Gastroesophageal sphincter (tissue), 4 donors: ENCODE measurements around the gene SEC24B. TPM values are rescaled to one million over a fixed set of nuclear protein-coding genes. Genes with fewer than 3 reads are reported as not detected.

Experiments used
- ATAC-seq: fragments of 150-250 bp; one replicate; pipeline ENCODE4 v1.9.1; 2016; ENCODE audit warnings: mild to moderate bottlenecking, moderate library complexity
- H3K27ac ChIP-seq, 4 donors: fragments of 200-600 bp; sonication (generic) in 3 of 4; 1 replicate in 3 of 4; 2 replicates in 1 of 4; pipeline ENCODE4 v1.5.1; 2016 to 2019
- H3K27me3 ChIP-seq: fragments of 200-600 bp; sonication (generic); one replicate; pipeline ENCODE4 v1.5.1; 2019
- H3K36me3 ChIP-seq, 2 donors: fragments of 200-600 bp; sonication (generic); one replicate each; pipeline ENCODE4 v1.5.1; 2019; ENCODE audit warnings: control low read depth in 1 of 2
- H3K4me1 ChIP-seq, 3 donors: fragments of 200-600 bp; sonication (generic); 1 replicate in 2 of 3; 2 replicates in 1 of 3; pipeline ENCODE4 v1.5.1; 2016 to 2019; ENCODE audit warnings: control low read depth in 2 of 3
- H3K4me3 ChIP-seq, 2 donors: fragments of 200-600 bp; sonication (generic); one replicate each; pipeline ENCODE4 v1.5.1; 2019; ENCODE audit warnings: mild to moderate bottlenecking in 1 of 2, moderate library complexity in 1 of 2
- H3K9me3 ChIP-seq, 3 donors: fragments of 200-600 bp; sonication (generic); one replicate each; pipeline ENCODE4 v1.5.1; 2017 to 2019; ENCODE audit warnings: control low read depth in 2 of 3
- EP300 ChIP-seq: sonication (generic); formaldehyde crosslinking; IDR thresholded peaks from one replicate; pipeline ENCODE4 v1.6.1; 2017; ENCODE audit warnings: antibody characterized with exemption, mild to moderate bottlenecking
- POLR2A ChIP-seq, 2 donors: fragments of 450-650 bp; IDR thresholded peaks; one replicate each; pipeline ENCODE4 v1.6.1; 2017; ENCODE audit warnings: antibody characterized with exemption in 2 of 2, mild to moderate bottlenecking in 2 of 2, moderate library complexity in 1 of 2
- POLR2AphosphoS5 ChIP-seq: sonication (generic); formaldehyde crosslinking; IDR thresholded peaks from one replicate; pipeline ENCODE4 v1.6.1; 2017; ENCODE audit warnings: antibody characterized with exemption
- WGBS, 2 donors: methylation state at CpG; one replicate each; pipeline ENCODE4 v1.1.5; 2018; ENCODE audit warnings: low coverage in 1 of 2; 5-methylcytosine and 5-hydroxymethylcytosine counted together
- total RNA-seq, 4 donors: library from RNA; depleted of rRNA; stranded (reverse); fragments of >200 nt; gene quantifications; one replicate each; pipeline ENCODE4 v1.1.0, GENCODE V29; 2016
- TF ChIP-seq, protein P1 (sequence below), 4 experiments: fragments of 200-600 bp in 2 of 4; fragments of 450-650 bp in 2 of 4; sonication (generic) in 1 of 4; IDR thresholded peaks; one replicate each; pipeline ENCODE4 v1.5.1; 2017 to 2019; ENCODE audit warnings: antibody characterized with exemption in 4 of 4, mild to moderate bottlenecking in 2 of 4, moderate library complexity in 2 of 4

SEC24B gene
- total RNA-seq, 4 donors from 2014 or later = 39.5 to 43.5 (median 41.7) TPM

DNA sequence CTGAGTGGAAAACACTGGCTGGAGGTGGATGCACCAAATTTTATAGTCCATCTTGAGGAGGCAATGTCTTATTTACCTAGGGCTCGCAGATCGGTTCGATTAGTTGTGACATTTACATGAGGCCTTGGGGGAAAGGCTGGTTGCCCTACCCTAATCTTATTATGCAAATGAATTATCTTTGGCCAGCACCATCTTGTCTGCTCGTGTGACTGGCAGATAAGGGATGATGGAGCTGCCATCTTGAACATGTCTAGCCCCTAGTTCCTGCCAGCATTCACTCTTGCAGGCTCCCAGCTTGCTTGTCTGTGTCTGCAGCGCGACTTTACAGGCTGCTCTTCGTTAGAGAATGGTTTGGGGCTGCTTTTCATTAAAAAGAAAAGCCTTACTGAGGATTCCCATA is 61.9 kb downstream of the SEC24B start:
- 83 to 93% methylated on average over 6 to 7 of the region's 7 CpGs for WGBS, 2 donors
- no peak overlapping the region for H3K27ac ChIP-seq
- no peak for ATAC-seq
- H3K27me3 ChIP-seq = no peaks in the 10 kb centered on the region
- H3K4me1 ChIP-seq = no peaks in the 10 kb centered on the region
- H3K4me3 ChIP-seq = no peak overlapping the region
- H3K9me3 ChIP-seq = no peaks in the 10 kb centered on the region
- peaks cover 4 to 78% of the 10 kb centered on the region in 2 donors for H3K36me3 ChIP-seq
- TF ChIP-seq POLR2A (IDR thresholded peaks at IDR 0.05) = no peak
- no peak for TF ChIP-seq EP300
- no peak for TF ChIP-seq POLR2AphosphoS5
- TF ChIP-seq, protein P1, sequence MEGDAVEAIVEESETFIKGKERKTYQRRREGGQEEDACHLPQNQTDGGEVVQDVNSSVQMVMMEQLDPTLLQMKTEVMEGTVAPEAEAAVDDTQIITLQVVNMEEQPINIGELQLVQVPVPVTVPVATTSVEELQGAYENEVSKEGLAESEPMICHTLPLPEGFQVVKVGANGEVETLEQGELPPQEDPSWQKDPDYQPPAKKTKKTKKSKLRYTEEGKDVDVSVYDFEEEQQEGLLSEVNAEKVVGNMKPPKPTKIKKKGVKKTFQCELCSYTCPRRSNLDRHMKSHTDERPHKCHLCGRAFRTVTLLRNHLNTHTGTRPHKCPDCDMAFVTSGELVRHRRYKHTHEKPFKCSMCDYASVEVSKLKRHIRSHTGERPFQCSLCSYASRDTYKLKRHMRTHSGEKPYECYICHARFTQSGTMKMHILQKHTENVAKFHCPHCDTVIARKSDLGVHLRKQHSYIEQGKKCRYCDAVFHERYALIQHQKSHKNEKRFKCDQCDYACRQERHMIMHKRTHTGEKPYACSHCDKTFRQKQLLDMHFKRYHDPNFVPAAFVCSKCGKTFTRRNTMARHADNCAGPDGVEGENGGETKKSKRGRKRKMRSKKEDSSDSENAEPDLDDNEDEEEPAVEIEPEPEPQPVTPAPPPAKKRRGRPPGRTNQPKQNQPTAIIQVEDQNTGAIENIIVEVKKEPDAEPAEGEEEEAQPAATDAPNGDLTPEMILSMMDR (IDR thresholded peaks at IDR 0.05) = no peak

DNA sequence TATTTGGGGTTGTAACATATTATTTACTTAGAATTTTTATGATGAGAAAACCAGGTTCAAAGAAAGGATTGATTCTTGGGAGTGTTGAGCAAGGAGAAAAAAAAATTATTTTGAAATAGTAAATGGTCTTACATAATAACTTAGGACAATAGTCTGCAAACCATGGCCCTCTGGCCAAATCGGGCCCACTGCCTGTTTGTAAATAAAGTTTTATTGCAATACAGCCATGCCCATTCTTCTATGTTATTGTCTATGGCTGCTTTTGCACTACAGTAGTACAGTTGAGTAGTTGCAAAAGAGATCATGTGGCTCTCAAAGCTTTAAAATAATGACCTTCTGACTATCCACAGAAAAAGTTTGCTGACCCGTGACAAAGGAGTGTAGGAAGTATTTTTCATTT is 63.3 kb downstream of the SEC24B start:
- TF ChIP-seq POLR2A (IDR thresholded peaks at IDR 0.05) = no peak
- TF ChIP-seq POLR2AphosphoS5 = no peak
- TF ChIP-seq EP300 = no peak
- TF ChIP-seq, protein P1 (IDR thresholded peaks at IDR 0.05) = no peak
- Histone ChIP-seq H3K4me1 (no peaks in the 10 kb centered on the region), H3K27me3 (no peaks in the 10 kb centered on the region), H3K27ac (no peak overlapping the region), H3K9me3 (no peaks in the 10 kb centered on the region), H3K36me3 (peaks cover 4 to 83% of the 10 kb centered on the region in 2 donors), H3K4me3 (no peak overlapping the region)
- ATAC-seq = no peak
- 95 to 96% methylated on average over 2 of the region's 2 CpGs for WGBS, 2 donors

DNA sequence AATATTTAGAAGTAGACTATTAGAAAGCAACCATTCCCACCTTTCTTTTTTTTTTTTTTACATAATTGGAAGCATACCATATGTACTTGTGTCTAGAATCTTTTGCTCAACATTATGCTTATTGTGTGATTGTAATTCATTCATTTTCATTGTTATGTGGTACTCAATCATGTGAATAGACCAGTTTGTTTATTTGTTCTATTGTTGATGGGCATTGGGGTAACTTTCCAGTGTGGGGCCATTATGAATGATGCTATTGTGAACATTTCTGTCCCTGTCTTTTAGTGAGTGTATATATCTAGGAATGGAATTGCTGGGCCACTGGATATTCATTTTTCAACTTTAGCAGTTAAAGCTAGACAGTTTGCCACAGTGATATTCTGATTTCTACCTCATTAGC is 63.9 kb downstream of the SEC24B start:
- Histone ChIP-seq H3K27me3 (no peaks in the 10 kb centered on the region), H3K4me1 (no peaks in the 10 kb centered on the region), H3K9me3 (no peaks in the 10 kb centered on the region), H3K27ac (no peak overlapping the region), H3K4me3 (no peak overlapping the region), H3K36me3 (peaks cover 4 to 85% of the 10 kb centered on the region in 2 donors)
- TF ChIP-seq EP300 (no peak), POLR2A (IDR thresholded peaks at IDR 0.05) (no peak), POLR2AphosphoS5 (no peak)
- TF ChIP-seq, protein P1 (IDR thresholded peaks at IDR 0.05) = no peak
- ATAC-seq = no peak

DNA sequence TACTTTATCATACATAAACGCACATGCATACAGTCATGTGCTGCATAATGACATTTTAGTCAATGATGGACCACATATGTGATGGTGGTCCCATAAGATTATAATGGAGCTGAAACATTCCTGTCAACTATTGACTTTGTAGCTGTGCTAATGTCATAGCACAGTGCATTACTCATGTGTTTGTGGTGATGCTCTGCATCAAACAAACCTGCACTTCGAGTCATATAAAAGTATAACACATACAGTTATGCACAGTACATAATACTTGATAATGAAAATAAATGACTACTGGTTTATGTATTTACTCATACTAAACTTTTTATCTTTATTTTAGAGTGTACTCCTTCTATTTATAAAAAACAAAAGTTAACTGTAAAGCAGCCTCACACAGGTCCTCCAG is 65.9 kb downstream of the SEC24B start:
- ATAC-seq = no peak
- Histone ChIP-seq H3K27ac (no peak overlapping the region), H3K27me3 (no peaks in the 10 kb centered on the region), H3K36me3 (peaks cover 3 to 90% of the 10 kb centered on the region in 2 donors), H3K4me3 (no peak overlapping the region), H3K9me3 (no peaks in the 10 kb centered on the region), H3K4me1 (no peaks in the 10 kb centered on the region)
- WGBS, 2 donors = 82 to 86% methylated on average over 2 of the region's 2 CpGs
- TF ChIP-seq, protein P1 (IDR thresholded peaks at IDR 0.05) = no peak
- no peak for TF ChIP-seq EP300

DNA sequence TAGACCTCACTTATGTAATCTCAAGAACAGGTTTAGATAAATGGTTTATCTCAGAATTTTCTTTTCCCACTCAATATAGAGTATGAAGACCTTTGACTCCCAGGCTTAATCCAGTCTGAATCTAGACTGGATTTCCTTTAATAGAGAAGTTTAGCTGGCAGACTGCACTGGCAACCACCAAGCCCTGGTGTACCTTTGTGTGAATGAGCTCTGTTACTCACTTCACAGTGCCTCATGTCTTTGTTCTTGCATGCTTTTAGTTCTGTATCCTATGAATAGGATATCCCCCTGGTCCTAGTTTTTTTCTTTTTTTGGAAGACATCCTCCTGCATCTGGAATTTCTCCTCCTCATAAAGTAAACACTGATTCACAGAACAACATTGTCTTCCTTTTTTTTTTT is 73.3 kb downstream of the SEC24B start:
- no peak for TF ChIP-seq POLR2AphosphoS5
- TF ChIP-seq, protein P1 (IDR thresholded peaks at IDR 0.05) = no peak
- no peak for TF ChIP-seq EP300
- no peak for TF ChIP-seq POLR2A (IDR thresholded peaks at IDR 0.05)
- Histone ChIP-seq H3K9me3 (no peaks in the 10 kb centered on the region), H3K27me3 (no peaks in the 10 kb centered on the region), H3K27ac (no peak overlapping the region), H3K4me1 (no peaks in the 10 kb centered on the region), H3K36me3 (peaks cover 3 to 78% of the 10 kb centered on the region in 2 donors), H3K4me3 (no peak overlapping the region)
- ATAC-seq = no peak
